Measurements from ENCODE around the gene LYPD6B.

GRCh38 chr2:149141046-149141445 lies 102.5 kb downstream of the LYPD6B start:
- no peak for TF ChIP-seq POLR2A (IDR thresholded peaks at IDR 0.05; ENCODE audit: low read depth, low read length)
- no peak for TF ChIP-seq NFYB (IDR thresholded peaks at IDR 0.05; ENCODE audit: insufficient read depth, low read depth, low read length)
- TF ChIP-seq ZBTB11 (CRISPR knock-in tag; IDR thresholded peaks at IDR 0.05) = no peak
- TF ChIP-seq REST (IDR thresholded peaks at IDR 0.05; ENCODE audit: low read depth, low read length) = no peak
- no peak for TF ChIP-seq CTCF (IDR thresholded peaks at IDR 0.05 in 2 of 3, conservative IDR thresholded peaks at IDR 0.05 in 1 of 3; ENCODE audit: control insufficient read depth in 2 of 3, extremely low read depth in 1 of 3, insufficient read depth in 1 of 3, low read depth in 3 of 3, low read length in 3 of 3)
- no peak for TF ChIP-seq RAD21 (IDR thresholded peaks at IDR 0.05; ENCODE audit: insufficient read depth, low read depth, low read length)
- no peak for TF ChIP-seq RFX5 (IDR thresholded peaks at IDR 0.05; ENCODE audit: low read depth, low read length)
- no peak for TF ChIP-seq CREM (IDR thresholded peaks at IDR 0.05; ENCODE audit: low read depth)
- TF ChIP-seq TARDBP (IDR thresholded peaks at IDR 0.05; ENCODE audit: borderline replicate concordance) = no peak
- TF ChIP-seq SMC3 (IDR thresholded peaks at IDR 0.05; ENCODE audit: borderline replicate concordance, low read length) = no peak
- no peak for TF ChIP-seq EZH2 (IDR thresholded peaks at IDR 0.05; ENCODE audit: borderline replicate concordance, control insufficient read depth, low read depth, low read length)
- no peak for TF ChIP-seq JUND (IDR thresholded peaks at IDR 0.05; ENCODE audit: low read depth, low read length)
